ENCODE measurements around the gene PCYT1A. TPM values are rescaled to one million over a fixed set of nuclear protein-coding genes. Genes with fewer than 3 reads are reported as not detected.
"Not testable (repeated sequence)": the region's sequence is repeated elsewhere in the genome, so short reads cannot be mapped to it uniquely, and the experiment has no call there.

PCYT1A gene
- total and polyA plus RNA-seq, 2 experiments from 2014 or later = 38.3 to 96.3 TPM

- 22 to 25% methylated on average over 30 to 31 of the region's 31 CpGs for WGBS, 2 experiments (ENCODE audit: low coverage in 1 of 2, low lambda C conversion rate in 2 of 2, missing lambda C conversion rate in 2 of 2)
- no peak overlapping the region for H3K27ac ChIP-seq
- no peak overlapping the region for H3K4me2 ChIP-seq (ENCODE audit: unreplicated experiment)
These were observed 100.6 kb downstream of the PCYT1A start for GRCh38 chr3:196186651-196187573.

GRCh38 chr3:196184881-196185280 is 102.6 kb downstream of the PCYT1A start:
- DNase-seq = no peak
- Histone ChIP-seq H3K9me2 (ENCODE audit: insufficient read depth) (no peaks in the 10 kb centered on the region), H3K4me3 (no peak overlapping the region), H3K9me3 (ENCODE audit: low read depth) (no peaks in the 10 kb centered on the region), H3K9ac (no peak overlapping the region), H3K4me2 (ENCODE audit: unreplicated experiment) (no peak overlapping the region), H3K27ac (no peak overlapping the region), H3K36me3 (ENCODE audit: low read depth) (no peaks in the 10 kb centered on the region), H3K79me2 (ENCODE audit: insufficient read depth) (no peaks in the 10 kb centered on the region), H4K20me1 (ENCODE audit: insufficient read depth) (no peaks in the 10 kb centered on the region), H2AFZ (no peak overlapping the region), H3F3A (ENCODE audit: insufficient read depth) (no peaks in the 10 kb centered on the region), H3K27me3 (replicated peaks; ENCODE audit: insufficient read depth) (no peaks in the 10 kb centered on the region), H3K4me1 (ENCODE audit: insufficient read depth) (no peaks in the 10 kb centered on the region)
- TF ChIP-seq EZH2phosphoT487 (IDR thresholded peaks at IDR 0.05; ENCODE audit: insufficient read depth, low read depth) (no peak), EZH2 (IDR thresholded peaks at IDR 0.05; ENCODE audit: insufficient read depth, poor library complexity, severe bottlenecking) (no peak)
- 73 to 76% methylated on average over 15 of the region's 15 CpGs for WGBS, 2 experiments (ENCODE audit: low coverage in 1 of 2, low lambda C conversion rate in 2 of 2, missing lambda C conversion rate in 2 of 2)
- in situ Hi-C loops (cut with MboI) = no loop called here

More at GRCh38 chr3:196186651-196187573, 100.6 kb downstream of the PCYT1A start:
- Histone ChIP-seq H3K4me3 (no peak overlapping the region), H3K9me2 (ENCODE audit: insufficient read depth) (no peaks in the 10 kb centered on the region), H2AFZ (peak overlapping the region; percentile 29; the same call in 1 of the 2 replicates), H3K4me1 (ENCODE audit: insufficient read depth) (no peaks in the 10 kb centered on the region), H3K9me3 (ENCODE audit: low read depth) (no peaks in the 10 kb centered on the region), H4K20me1 (ENCODE audit: insufficient read depth) (no peaks in the 10 kb centered on the region), H3K27me3 (replicated peaks; ENCODE audit: insufficient read depth) (no peaks in the 10 kb centered on the region), H3K9ac (no peak overlapping the region), H3K36me3 (ENCODE audit: low read depth) (no peaks in the 10 kb centered on the region), H3K79me2 (ENCODE audit: insufficient read depth) (no peaks in the 10 kb centered on the region), H3F3A (ENCODE audit: insufficient read depth) (no peaks in the 10 kb centered on the region)
- TF ChIP-seq EZH2phosphoT487 (IDR thresholded peaks at IDR 0.05; ENCODE audit: insufficient read depth, low read depth) (no peak), EZH2 (IDR thresholded peaks at IDR 0.05; ENCODE audit: insufficient read depth, poor library complexity, severe bottlenecking) (no peak)
- no peak for DNase-seq
- in situ Hi-C loops (cut with MboI) = no loop called here

- H4K20me1 ChIP-seq (ENCODE audit: insufficient read depth); H3K4me1 ChIP-seq (ENCODE audit: insufficient read depth); H3K79me2 ChIP-seq (ENCODE audit: insufficient read depth); H3K4me2 ChIP-seq (ENCODE audit: unreplicated experiment); H3K36me3 ChIP-seq (ENCODE audit: low read depth); H3K9me3 ChIP-seq (ENCODE audit: low read depth); H3F3A ChIP-seq (ENCODE audit: insufficient read depth); H3K27ac ChIP-seq; H2AFZ ChIP-seq; H3K9ac ChIP-seq; H3K27me3 ChIP-seq (replicated peaks; ENCODE audit: insufficient read depth); H3K9me2 ChIP-seq (ENCODE audit: insufficient read depth); DNase-seq; in situ Hi-C loops (cut with MboI); H3K4me3 ChIP-seq: not testable (repeated sequence)
- 79 to 82% methylated on average over 2 to 4 of the region's 4 CpGs for WGBS, 2 experiments (ENCODE audit: low coverage in 1 of 2, low lambda C conversion rate in 2 of 2, missing lambda C conversion rate in 2 of 2)
These were observed 103.4 kb downstream of the PCYT1A start for GRCh38 chr3:196184169-196184432.

- Histone ChIP-seq H4K20me1 (ENCODE audit: insufficient read depth) (no peaks in the 10 kb centered on the region), H3K36me3 (ENCODE audit: low read depth) (no peaks in the 10 kb centered on the region), H2AFZ (no peak overlapping the region), H3K4me1 (ENCODE audit: insufficient read depth) (no peaks in the 10 kb centered on the region), H3K27me3 (replicated peaks; ENCODE audit: insufficient read depth) (no peaks in the 10 kb centered on the region), H3K4me3 (no peak overlapping the region), H3F3A (ENCODE audit: insufficient read depth) (no peaks in the 10 kb centered on the region), H3K9me3 (ENCODE audit: low read depth) (no peaks in the 10 kb centered on the region), H3K9ac (no peak overlapping the region), H3K9me2 (ENCODE audit: insufficient read depth) (no peaks in the 10 kb centered on the region), H3K4me2 (ENCODE audit: unreplicated experiment) (no peak overlapping the region), H3K79me2 (ENCODE audit: insufficient read depth) (no peaks in the 10 kb centered on the region), H3K27ac (no peak overlapping the region)
- in situ Hi-C loops (cut with MboI) = no loop called here
- TF ChIP-seq EZH2 (IDR thresholded peaks at IDR 0.05; ENCODE audit: insufficient read depth, poor library complexity, severe bottlenecking) = no peak
- no peak for TF ChIP-seq EZH2phosphoT487 (IDR thresholded peaks at IDR 0.05; ENCODE audit: insufficient read depth, low read depth)
- no peak for DNase-seq
- WGBS, 2 experiments (ENCODE audit: low coverage in 1 of 2, low lambda C conversion rate in 2 of 2, missing lambda C conversion rate in 2 of 2) = 62 to 66% methylated on average over 10 of the region's 10 CpGs
These were observed 106.4 kb downstream of the PCYT1A start for GRCh38 chr3:196181127-196181546.

Data from GM23248 (cell line).